Measurements from ENCODE around the gene CCDC93.

GRCh38 chr2:117997872-117998454 is 15.9 kb downstream of the CCDC93 start:
- no peak for TF ChIP-seq EZH2phosphoT487 (IDR thresholded peaks at IDR 0.05; ENCODE audit: insufficient read depth, low read depth)
- no peak for TF ChIP-seq EZH2 (IDR thresholded peaks at IDR 0.05; ENCODE audit: insufficient read depth, poor library complexity, severe bottlenecking)
